Glutamatergic neuron (in vitro differentiated cells): ENCODE measurements around the gene LGR5. TPM values are rescaled to one million over a fixed set of nuclear protein-coding genes. Genes with fewer than 3 reads are reported as not detected.

ENCODE experiments used
- DNase-seq: peaks from one replicate; pipeline ENCODE4 v3.0.0; 2022
- H3K27ac Mint-ChIP-seq: one replicate; pipeline ENCODE4 v1.8.0; 2020; ENCODE audit warnings: mild to moderate bottlenecking, mixed read lengths, inconsistent platforms; ENCODE audit not compliant: unreplicated experiment
- H3K27me3 Mint-ChIP-seq: one replicate; pipeline ENCODE4 v1.8.0; 2020; ENCODE audit warnings: mild to moderate bottlenecking, moderate library complexity, mixed read lengths, inconsistent platforms; ENCODE audit not compliant: unreplicated experiment
- H3K36me3 Mint-ChIP-seq: one replicate; pipeline ENCODE4 v1.8.0; 2020; ENCODE audit warnings: mild to moderate bottlenecking, mixed read lengths, inconsistent platforms; ENCODE audit not compliant: unreplicated experiment
- H3K4me1 Mint-ChIP-seq: one replicate; pipeline ENCODE4 v1.8.0; 2020; ENCODE audit warnings: mild to moderate bottlenecking, low read depth, mixed read lengths, inconsistent platforms; ENCODE audit not compliant: unreplicated experiment
- H3K4me3 Mint-ChIP-seq: one replicate; pipeline ENCODE4 v1.8.0; 2020; ENCODE audit warnings: mild to moderate bottlenecking, mixed read lengths, inconsistent platforms; ENCODE audit not compliant: unreplicated experiment
- H3K9me3 Mint-ChIP-seq: one replicate; pipeline ENCODE4 v1.8.0; 2020; ENCODE audit warnings: mild to moderate bottlenecking, moderate library complexity, mixed read lengths, inconsistent platforms; ENCODE audit not compliant: unreplicated experiment
- CTCF ChIP-seq: fragments of 200-600 bp; sonication (generic); IDR thresholded peaks from one replicate; pipeline ENCODE4 v1.5.0; 2021; ENCODE audit not compliant: partially characterized antibody, unreplicated experiment
- total RNA-seq: library from RNA; stranded (reverse); fragmentation: NEBNext Ultra II Directional; extraction: Animal tissue kit (Norgen Biotek cat#: 25700); gene quantifications from one replicate; pipeline ENCODE4 v1.2.1, GENCODE V29; 2021; ENCODE audit not compliant: unreplicated experiment

LGR5 gene
- total RNA-seq, 1 donor from 2014 or later: 3.1 TPM

GRCh38 chr12:71399197-71399596 lies 40.4 kb upstream of the LGR5 start:
- TF ChIP-seq CTCF: no peak
- no peak overlapping the region for H3K27ac Mint-ChIP-seq
- peaks cover 9% of the 10 kb centered on the region for H3K4me1 Mint-ChIP-seq
- H3K4me3 Mint-ChIP-seq: no peak overlapping the region
- no peak for DNase-seq
- H3K36me3 Mint-ChIP-seq: no peaks in the 10 kb centered on the region
- no peaks in the 10 kb centered on the region for H3K27me3 Mint-ChIP-seq
- H3K9me3 Mint-ChIP-seq: no peaks in the 10 kb centered on the region

- Mint-ChIP-seq H3K27me3 (no peaks in the 10 kb centered on the region), H3K36me3 (peaks cover 5% of the 10 kb centered on the region), H3K9me3 (no peaks in the 10 kb centered on the region), H3K4me3 (no peak overlapping the region), H3K4me1 (peaks cover 8% of the 10 kb centered on the region), H3K27ac (no peak overlapping the region)
- no peak for TF ChIP-seq CTCF
- DNase-seq: no peak
Observed at GRCh38 chr12:71400481-71400880, 39.1 kb upstream of the LGR5 start.

GRCh38 chr12:71405884-71406283 lies 33.7 kb upstream of the LGR5 start:
- TF ChIP-seq CTCF: no peak
- no peaks in the 10 kb centered on the region for H3K27me3 Mint-ChIP-seq
- H3K27ac Mint-ChIP-seq: no peak overlapping the region
- no peak overlapping the region for H3K4me3 Mint-ChIP-seq
- H3K4me1 Mint-ChIP-seq: no peaks in the 10 kb centered on the region
- H3K9me3 Mint-ChIP-seq: no peaks in the 10 kb centered on the region
- DNase-seq: no peak
- peaks cover 17% of the 10 kb centered on the region for H3K36me3 Mint-ChIP-seq

- no peak for DNase-seq
- no peaks in the 10 kb centered on the region for H3K9me3 Mint-ChIP-seq
- TF ChIP-seq CTCF: no peak
- no peaks in the 10 kb centered on the region for H3K27me3 Mint-ChIP-seq
- no peak overlapping the region for H3K4me3 Mint-ChIP-seq
- H3K36me3 Mint-ChIP-seq: peaks cover 26% of the 10 kb centered on the region
- no peak overlapping the region for H3K27ac Mint-ChIP-seq
- H3K4me1 Mint-ChIP-seq: no peaks in the 10 kb centered on the region
Observed at GRCh38 chr12:71407732-71408131, 31.9 kb upstream of the LGR5 start.

GRCh38 chr12:71410844-71411243 lies 28.8 kb upstream of the LGR5 start:
- Mint-ChIP-seq H3K9me3 (no peaks in the 10 kb centered on the region), H3K27ac (no peak overlapping the region), H3K27me3 (peaks cover 3% of the 10 kb centered on the region), H3K4me1 (no peaks in the 10 kb centered on the region), H3K36me3 (peaks cover 22% of the 10 kb centered on the region), H3K4me3 (no peak overlapping the region)
- no peak for TF ChIP-seq CTCF
- DNase-seq: no peak
